Posterior vena cava (tissue), 2 donors: ENCODE measurements around the gene AUH. TPM values are rescaled to one million over a fixed set of nuclear protein-coding genes. Genes with fewer than 3 reads are reported as not detected.
"Not testable (repeated sequence)": the region's sequence is repeated elsewhere in the genome, so short reads cannot be mapped to it uniquely, and the experiment has no call there.

Experiments
- DNase-seq: peaks from one replicate; pipeline ENCODE4 v3.0.0-alpha.2; 2020; ENCODE audit warnings: low spot score
- intact Hi-C, 2 donors: fragments of 100-400 bp; cut with DNase I; formaldehyde crosslinking; loops; one replicate each; pipeline versions ENCODE4 v1.14.1 to v1.14.2; 2022 to 2023
- long read RNA-seq, 2 donors: library from polyadenylated mRNA; unstranded; transcript quantifications; one replicate each; pipeline ENCODE4 v2.0.0, GENCODE V29; 2020 to 2021
- total RNA-seq, 2 donors: library from RNA; stranded (reverse); fragmentation: NEBNext Ultra II Directional; extraction: Animal tissue kit (Norgen Biotek cat#: 25700); gene quantifications; one replicate each; pipeline ENCODE4 v1.2.1, GENCODE V29; 2021
- donor health status: DM: yes; HTN: yes; CAD: no.
- donor health status: DM: yes; HTN: yes; CAD: no.

The AUH gene, protein sequence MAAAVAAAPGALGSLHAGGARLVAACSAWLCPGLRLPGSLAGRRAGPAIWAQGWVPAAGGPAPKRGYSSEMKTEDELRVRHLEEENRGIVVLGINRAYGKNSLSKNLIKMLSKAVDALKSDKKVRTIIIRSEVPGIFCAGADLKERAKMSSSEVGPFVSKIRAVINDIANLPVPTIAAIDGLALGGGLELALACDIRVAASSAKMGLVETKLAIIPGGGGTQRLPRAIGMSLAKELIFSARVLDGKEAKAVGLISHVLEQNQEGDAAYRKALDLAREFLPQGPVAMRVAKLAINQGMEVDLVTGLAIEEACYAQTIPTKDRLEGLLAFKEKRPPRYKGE
- 10 to 100 TPM; 12.1 to 14.0 TPM for total RNA-seq
- long read RNA-seq, donor 1, partial matches to known transcripts: 1 of 6 reads
- long read RNA-seq, donor 1, other reads (novel, unspliced or antisense): 4 of 6 reads
- long read RNA-seq, donor 2, transcript AUH-202 (10 exons, 1,577 nt): major isoform, 9 of 25 reads
- long read RNA-seq, donor 2, partial matches to known transcripts: 2 of 25 reads
- long read RNA-seq, donor 2, other reads (novel, unspliced or antisense): 14 of 25 reads

DNA sequence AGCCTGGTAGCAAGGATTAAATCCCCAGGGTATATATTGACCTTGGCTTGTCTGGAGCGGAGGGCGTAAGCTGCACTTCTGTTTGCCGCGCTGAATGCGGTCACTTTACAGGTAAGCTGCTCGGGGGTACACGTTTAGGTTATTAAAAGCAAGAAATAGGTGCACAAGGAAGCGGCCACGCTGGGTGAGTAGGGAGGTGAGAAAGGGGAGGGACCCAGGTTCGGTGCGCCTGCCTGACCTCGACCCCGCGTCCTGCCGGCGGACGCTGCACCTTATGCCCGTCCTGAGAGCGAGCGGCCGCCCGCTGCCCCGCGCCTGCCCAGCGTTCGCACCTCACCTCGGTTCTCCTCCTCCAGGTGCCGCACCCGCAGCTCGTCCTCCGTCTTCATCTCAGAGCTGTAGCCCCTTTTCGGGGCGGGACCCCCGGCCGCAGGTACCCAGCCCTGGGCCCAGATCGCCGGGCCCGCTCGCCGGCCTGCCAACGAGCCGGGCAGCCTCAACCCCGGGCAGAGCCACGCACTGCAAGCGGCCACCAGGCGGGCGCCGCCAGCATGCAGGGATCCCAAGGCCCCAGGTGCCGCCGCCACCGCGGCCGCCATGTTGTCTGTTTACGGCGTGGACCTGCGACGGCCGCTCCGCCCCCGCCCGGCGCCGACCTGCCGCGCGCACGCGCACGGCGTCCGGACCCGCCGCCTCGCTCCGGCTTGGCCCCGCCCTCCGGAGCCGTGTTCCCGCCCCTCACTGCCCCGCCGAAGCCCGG, at the start of gene AUH:
Gene AUH, minus strand, starts transcription at position 628 of the 760 bp plus-strand sequence. Its CDS starts 29 bp downstream, at position 599.
- intact Hi-C loops: no loop called here

DNA sequence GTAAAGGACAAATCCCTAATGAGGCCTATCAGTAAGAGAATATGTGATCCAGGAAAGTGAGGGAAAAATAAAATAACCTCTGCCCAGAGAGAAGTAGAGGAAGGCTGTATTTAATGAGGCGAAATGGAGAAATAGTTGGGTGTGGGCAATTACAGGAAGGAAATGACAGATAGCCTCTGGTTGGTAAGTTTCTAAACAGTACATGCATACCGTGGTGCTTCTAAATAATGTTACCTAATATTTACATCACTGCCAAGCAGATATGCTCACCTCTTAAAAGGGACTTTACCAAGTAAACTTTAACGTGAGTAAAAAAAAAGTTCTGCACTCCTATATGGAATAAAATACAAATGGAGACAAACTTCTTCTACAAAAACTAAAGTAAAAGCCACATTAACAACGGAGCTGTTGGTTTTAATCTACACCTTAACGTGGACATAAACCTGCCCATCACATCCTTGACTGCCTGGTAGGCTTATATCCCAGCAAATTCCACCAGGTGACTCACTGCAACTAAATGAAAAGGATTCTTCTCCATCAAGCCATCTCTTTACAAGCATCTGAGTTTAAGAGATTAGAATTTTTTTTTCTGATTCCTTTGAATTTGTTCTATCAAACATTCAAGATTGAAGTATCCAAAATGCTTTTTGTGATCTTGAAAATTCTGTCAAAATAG, 49.5 kb upstream of the AUH start:
- DNase-seq: no peak
- intact Hi-C loops: no loop called here

More for the DNA sequence above, at the start of gene AUH:
- peak; percentile 96 for DNase-seq

- intact Hi-C loops: no loop called here
- DNase-seq: no peak
These were observed 48.4 kb upstream of the AUH start for GRCh38 chr9:91410161-91410560.

GRCh38 chr9:91408475-91408874, 46.8 kb upstream of the AUH start:
- intact Hi-C loops: no loop called here

GRCh38 chr9:91407580-91408318, 46.0 kb upstream of the AUH start:
- intact Hi-C loops: no loop called here
- DNase-seq: no peak

More at GRCh38 chr9:91408475-91408874, 46.8 kb upstream of the AUH start:
- no peak for DNase-seq

DNA sequence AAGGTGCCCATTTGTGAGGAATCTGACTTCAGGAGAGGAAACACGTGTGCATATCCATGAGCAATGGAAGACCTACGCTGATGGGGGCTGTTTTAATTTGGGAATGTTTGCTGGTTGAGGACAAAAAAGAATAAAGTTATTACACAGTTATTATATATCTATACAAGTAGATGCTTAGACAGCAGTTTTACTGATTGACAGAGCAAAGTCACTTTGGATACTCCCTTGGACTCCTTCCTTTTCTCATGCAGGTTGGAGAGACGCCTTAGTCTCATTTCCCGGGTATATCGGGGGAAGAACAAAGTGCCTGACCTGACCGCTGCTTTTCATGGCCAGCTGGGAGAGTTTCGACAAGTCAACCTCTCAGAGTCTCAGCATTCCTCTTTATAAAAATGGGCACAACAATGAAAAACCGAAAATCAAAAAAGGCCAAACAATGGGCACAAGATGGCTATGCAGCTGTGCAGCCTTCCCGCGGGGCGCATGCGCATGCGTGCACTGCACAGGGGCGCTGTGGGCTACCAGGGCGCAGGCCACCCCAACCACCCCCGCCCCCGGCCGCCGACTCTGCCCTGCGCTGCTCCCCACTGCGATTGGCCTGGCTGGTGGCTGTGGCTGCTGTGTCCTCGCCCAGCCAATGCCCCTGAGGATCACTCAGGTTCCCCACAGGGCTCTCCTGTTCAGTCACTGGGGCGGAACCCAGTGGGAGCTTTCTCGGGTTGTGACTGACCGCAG, 43.8 kb upstream of the AUH start:
- intact Hi-C loops: no loop called here
- no peak for DNase-seq

DNA sequence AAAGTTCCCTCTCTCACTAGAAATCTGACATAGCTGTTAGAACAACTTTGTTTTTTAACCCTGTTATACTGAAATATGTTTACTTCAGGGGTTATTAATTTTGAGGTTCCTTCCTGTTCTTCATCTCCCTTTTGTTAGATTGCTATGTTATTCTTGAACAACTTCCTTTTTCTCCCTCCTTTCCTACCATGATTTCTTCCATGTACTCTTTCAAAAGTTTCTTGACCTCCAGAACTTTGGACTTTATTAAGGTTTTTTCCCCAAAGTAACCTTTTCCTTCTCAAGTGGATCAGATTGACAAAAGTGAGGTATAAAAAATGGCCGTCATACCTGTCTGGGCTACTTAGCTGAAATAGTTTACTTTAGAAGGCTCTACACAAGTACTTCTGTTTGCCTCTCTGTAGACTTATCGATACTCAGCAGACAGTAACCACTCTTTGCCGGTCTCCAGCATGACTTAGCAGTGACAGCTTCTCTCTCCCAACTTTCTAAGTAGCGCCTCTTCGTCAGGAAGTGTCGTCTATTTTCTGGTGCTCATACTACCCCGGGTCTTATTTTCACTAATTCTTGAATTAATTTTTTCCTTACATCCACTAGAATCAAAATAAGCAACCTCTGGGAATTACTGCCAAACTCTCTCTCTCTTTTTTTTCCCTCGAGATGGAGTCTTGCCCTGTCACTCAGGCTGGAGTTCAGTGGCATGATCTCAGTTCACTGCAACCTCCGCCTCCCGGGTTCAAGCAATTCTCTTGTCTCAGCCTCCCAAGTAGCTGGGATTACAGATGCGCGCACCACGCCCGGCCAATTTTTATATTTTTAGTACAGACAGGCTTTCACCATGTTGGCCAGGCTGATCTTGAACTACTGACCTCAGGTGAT, 42.2 kb upstream of the AUH start:
- intact Hi-C loops: no loop called here
- DNase-seq: no peak

DNA sequence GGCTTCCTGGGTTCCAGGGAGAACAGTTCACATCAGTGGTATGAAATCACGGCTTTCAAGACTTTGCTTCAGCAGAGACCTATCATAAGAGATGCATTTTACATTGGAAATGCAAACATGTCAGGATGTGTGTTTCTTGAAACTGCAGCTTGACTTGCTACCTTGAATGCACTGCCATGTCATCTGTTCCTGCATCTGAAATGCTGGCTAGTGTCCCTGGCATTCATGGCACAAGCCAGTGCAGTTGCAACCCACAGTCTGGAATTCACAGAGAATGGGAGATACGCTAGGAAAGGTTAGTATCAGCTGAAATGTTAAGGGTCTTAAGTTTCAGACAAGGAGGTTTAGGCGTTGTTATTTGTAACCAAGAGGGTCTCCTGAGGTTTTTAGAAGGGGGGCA, 37.2 kb upstream of the AUH start:
- intact Hi-C loops: no loop called here
- DNase-seq: no peak

DNA sequence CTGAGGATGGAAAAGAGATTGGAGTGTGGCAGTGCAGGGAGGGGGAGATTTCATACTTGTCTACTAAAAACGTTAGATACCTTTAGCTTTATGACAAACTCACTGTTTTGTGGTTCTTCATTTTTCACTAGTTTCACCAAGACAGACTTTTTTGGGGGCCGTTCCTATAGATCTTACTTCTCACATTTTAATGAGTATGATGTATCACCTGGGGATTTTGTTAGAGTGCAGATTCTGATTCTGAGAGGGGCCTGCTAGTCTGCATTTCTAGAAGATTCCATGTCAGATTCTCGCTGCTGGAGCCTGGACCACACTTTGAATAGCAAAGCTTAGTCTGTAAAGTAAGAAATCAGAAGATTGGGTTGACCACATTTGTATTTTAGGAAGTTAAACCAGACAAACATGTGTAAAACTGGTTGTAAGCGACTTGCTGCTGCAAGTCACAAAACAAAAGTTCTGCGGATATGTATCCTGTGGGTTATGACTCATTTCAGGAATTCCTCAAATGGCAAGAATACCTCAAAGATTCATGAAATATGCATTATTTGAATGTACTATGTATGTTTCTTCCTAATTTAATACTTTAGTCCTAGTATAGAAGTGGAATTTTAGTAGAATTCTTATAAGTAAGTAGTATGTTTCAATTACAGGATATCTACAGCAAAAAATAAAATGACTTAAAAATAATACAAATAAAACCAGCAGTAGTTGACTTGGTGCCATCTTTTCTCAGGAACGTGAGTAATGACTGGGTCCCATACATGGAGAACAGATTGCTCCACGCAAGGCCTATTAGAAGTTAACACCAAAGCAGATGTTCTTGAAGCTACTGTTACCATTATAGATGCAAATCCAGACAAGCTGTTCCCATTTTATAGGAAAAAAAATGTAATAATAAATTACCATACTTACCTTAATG, 34.1 kb upstream of the AUH start:
- no peak for DNase-seq
- intact Hi-C loops: no loop called here

DNA sequence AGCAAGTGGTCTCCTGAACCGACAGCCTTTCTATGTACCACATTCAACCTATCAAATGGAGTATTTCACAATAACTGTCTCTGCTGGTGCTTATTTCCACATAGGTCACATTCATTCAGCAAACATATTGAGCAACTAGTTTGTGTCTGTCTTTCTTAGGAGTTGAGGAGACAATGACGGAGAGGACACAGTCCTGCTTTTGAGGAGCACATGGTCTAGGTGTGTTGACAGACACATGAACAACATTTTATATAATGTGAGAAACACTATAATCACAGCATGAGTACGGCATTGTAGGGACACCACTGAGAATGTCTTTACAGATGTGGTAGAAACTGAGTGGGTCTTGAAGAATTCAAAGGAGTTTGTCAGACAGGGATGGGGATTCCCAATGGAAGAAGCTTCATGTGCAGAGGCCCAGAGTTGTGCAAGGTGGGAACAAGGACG, 33.4 kb upstream of the AUH start:
- intact Hi-C loops: no loop called here
- DNase-seq: no peak

- intact Hi-C loops: no loop called here
- no peak for DNase-seq
These were observed 32.1 kb upstream of the AUH start for GRCh38 chr9:91393826-91394225.

DNA sequence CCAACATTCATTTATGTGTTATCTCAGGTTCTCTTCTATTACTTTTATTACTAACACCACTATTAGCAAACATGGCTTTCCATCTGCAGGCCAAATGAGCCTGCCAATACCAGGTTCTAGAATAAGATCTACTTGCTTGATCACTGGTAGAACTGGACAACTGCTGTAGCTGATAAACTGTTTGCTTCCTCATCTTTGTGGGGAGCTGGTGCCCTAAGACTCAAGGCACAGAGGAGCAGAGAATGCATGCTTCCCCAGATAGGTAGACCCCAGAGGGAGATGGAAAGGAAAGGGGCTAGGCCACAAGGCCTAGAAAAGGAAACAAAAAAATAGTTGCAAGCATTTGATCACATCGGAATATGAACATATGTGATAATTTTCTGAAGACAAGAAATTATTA, 30.7 kb upstream of the AUH start:
- intact Hi-C loops: no loop called here
- no peak for DNase-seq

- intact Hi-C loops: no loop called here
- DNase-seq: no peak
These were observed 30.1 kb upstream of the AUH start for GRCh38 chr9:91391818-91392217.

GRCh38 chr9:91391412-91391811, 29.7 kb upstream of the AUH start:
- intact Hi-C loops: no loop called here

DNA sequence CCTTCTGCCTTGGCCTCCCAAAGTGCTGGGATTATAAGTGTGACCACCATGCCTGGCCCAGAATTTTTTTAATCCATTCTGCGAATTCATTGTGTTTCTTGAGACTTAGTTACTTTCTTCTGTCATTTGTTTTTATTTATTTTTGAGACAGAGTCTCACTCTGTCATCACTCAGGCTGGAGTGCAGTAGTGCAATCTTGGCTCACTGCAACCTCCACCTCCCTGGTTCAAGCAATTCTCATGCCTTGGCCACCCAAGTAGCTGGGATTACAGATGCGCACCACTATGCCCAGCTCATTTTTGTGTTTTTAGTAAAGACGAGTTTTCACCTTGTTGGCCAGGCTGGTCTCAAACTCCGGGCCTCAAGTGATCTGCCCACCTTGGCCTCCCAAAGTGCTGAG, 28.0 kb upstream of the AUH start:
- intact Hi-C loops: not testable (repeated sequence)

More at GRCh38 chr9:91391412-91391811, 29.7 kb upstream of the AUH start:
- DNase-seq: no peak

GRCh38 chr9:91386765-91387164, 25.0 kb upstream of the AUH start:
- DNase-seq: no peak
- intact Hi-C loops: no loop called here

More for the DNA sequence above, 28.0 kb upstream of the AUH start:
- DNase-seq: not testable (repeated sequence)
